GM12878 (cell line): ENCODE results near the gene PROSER3. TPM values are rescaled to one million over a fixed set of nuclear protein-coding genes. Genes with fewer than 3 reads are reported as not detected.

Experiments used
- CBFB ChIP-seq: IDR thresholded peaks from 2 replicates; pipeline ENCODE4 v1.6.1; 2016; ENCODE audit warnings: antibody characterized with exemption, low read depth
- IRF4 ChIP-seq: IDR thresholded peaks from 2 replicates; pipeline ENCODE4 v1.6.1; 2011; ENCODE audit warnings: low read depth, low read length
- MEF2B ChIP-seq: fragments of 450-650 bp; IDR thresholded peaks from 2 replicates; pipeline ENCODE4 v1.6.1; 2018; ENCODE audit warnings: mild to moderate bottlenecking, moderate library complexity; ENCODE audit not compliant: partially characterized antibody, poor library complexity, severe bottlenecking
- NFXL1 ChIP-seq: fragments of 450-650 bp; IDR thresholded peaks from 2 replicates; pipeline ENCODE4 v1.6.1; 2017; ENCODE audit warnings: antibody characterized with exemption, mild to moderate bottlenecking, borderline replicate concordance
- NFYB ChIP-seq: IDR thresholded peaks from 2 replicates; pipeline ENCODE4 v1.6.1; 2011; ENCODE audit warnings: low read depth, mild to moderate bottlenecking, low read length, improper control_type of control experiment, moderate library complexity; ENCODE audit not compliant: insufficient read depth
- SKIL ChIP-seq: fragments of 450-650 bp; IDR thresholded peaks from 2 replicates; pipeline ENCODE4 v1.6.1; 2017; ENCODE audit warnings: mild to moderate bottlenecking, low read depth, inconsistent platforms; ENCODE audit not compliant: poor library complexity, severe bottlenecking
- ZBTB40 ChIP-seq: fragments of 450-650 bp; IDR thresholded peaks from 2 replicates; pipeline ENCODE4 v1.6.1; 2016; ENCODE audit warnings: mild to moderate bottlenecking, moderate library complexity, borderline replicate concordance
- polyA plus RNA-seq, 11 experiments: library from polyadenylated mRNA; depleted of rRNA in 4 of 11; unstranded in 6 of 11; stranded (reverse) in 5 of 11; fragments of >200 nt; fragmentation: Nextera tagmentation in 4 of 11; fragmentation: Illumina TruSeq in 1 of 11; extraction: Ambion mirVana in 4 of 11; extraction: Trizol in 1 of 11; gene quantifications; 1 replicate in 1 of 11; 2 replicates in 10 of 11; pipeline versions ENCODE4 v1.2.1 to v1.2.3, GENCODE V29; 2011 to 2016; ENCODE audit warnings: inconsistent platforms in 2 of 11, missing spikeins in 2 of 11, low read depth in 1 of 11
- total RNA-seq, 4 experiments: library from RNA; depleted of rRNA in 3 of 4; stranded (reverse); fragments of >200 nt in 3 of 4; fragmentation: Illumina TruSeq in 1 of 4; extraction: Trizol in 1 of 4; gene quantifications; 2 replicates each; pipeline versions ENCODE4 v1.2.1 to v1.2.3, GENCODE V29; 2013 to 2021

PROSER3 gene
- total and polyA plus RNA-seq, 10 of the 15 experiments (the other 5 are each of a cell fraction or from before 2014, with no cell fraction given), result 0.85 to 25.1 (median 9.6) TPM

- TF ChIP-seq ZBTB40 (no peak), CBFB (no peak), NFYB (no peak), SKIL (no peak), MEF2B (no peak), IRF4 (no peak), NFXL1 (no peak)
Measured at GRCh38 chr19:35755131-35755549, 2.8 kb upstream of the PROSER3 start (continued).
